Ishikawa (cell line): ENCODE measurements around the gene AUTS2.

Source experiments
- CEBPB ChIP-seq: IDR thresholded peaks from 2 replicates; pipeline ENCODE4 v1.6.1; 2012
- CREB1 ChIP-seq: IDR thresholded peaks from 2 replicates; pipeline ENCODE4 v1.6.1; 2012; ENCODE audit warnings: low read depth
- EP300 ChIP-seq: IDR thresholded peaks from 2 replicates; pipeline ENCODE4 v1.6.1; 2012; ENCODE audit warnings: borderline replicate concordance
- NFIC ChIP-seq: IDR thresholded peaks from 2 replicates; pipeline ENCODE4 v1.6.1; 2012
- YY1 ChIP-seq: IDR thresholded peaks from 2 replicates; pipeline ENCODE4 v1.6.1; 2012; ENCODE audit warnings: low read depth
- TF ChIP-seq, protein P1 (sequence below): IDR thresholded peaks from 2 replicates; pipeline ENCODE4 v1.6.1; 2012; ENCODE audit warnings: low read depth, mild to moderate bottlenecking
- TF ChIP-seq, protein P2 (sequence below): IDR thresholded peaks from 2 replicates; pipeline ENCODE4 v1.6.1; 2012

DNA sequence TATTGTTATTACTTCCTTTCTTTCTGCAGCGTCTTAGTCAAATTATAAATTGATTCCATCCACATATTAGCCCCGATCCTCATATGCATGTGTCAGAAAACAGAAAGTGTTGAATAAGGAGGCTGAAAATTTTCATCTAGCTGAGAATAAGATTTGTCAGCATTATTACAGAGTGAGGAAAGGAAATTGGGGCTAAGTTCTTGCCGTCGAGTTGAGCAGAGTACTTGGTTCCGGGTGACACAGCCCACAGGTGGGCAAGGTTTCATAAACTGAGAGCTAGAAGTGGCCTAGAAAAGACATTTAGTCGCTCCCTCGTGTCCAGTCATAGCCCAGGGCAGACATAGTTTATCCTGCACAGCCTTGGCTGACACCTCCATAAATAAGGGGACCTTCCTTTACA, 1072.0 kb downstream of the AUTS2 start:
- no peak for TF ChIP-seq CREB1
- TF ChIP-seq EP300: no peak
- TF ChIP-seq, protein P1, sequence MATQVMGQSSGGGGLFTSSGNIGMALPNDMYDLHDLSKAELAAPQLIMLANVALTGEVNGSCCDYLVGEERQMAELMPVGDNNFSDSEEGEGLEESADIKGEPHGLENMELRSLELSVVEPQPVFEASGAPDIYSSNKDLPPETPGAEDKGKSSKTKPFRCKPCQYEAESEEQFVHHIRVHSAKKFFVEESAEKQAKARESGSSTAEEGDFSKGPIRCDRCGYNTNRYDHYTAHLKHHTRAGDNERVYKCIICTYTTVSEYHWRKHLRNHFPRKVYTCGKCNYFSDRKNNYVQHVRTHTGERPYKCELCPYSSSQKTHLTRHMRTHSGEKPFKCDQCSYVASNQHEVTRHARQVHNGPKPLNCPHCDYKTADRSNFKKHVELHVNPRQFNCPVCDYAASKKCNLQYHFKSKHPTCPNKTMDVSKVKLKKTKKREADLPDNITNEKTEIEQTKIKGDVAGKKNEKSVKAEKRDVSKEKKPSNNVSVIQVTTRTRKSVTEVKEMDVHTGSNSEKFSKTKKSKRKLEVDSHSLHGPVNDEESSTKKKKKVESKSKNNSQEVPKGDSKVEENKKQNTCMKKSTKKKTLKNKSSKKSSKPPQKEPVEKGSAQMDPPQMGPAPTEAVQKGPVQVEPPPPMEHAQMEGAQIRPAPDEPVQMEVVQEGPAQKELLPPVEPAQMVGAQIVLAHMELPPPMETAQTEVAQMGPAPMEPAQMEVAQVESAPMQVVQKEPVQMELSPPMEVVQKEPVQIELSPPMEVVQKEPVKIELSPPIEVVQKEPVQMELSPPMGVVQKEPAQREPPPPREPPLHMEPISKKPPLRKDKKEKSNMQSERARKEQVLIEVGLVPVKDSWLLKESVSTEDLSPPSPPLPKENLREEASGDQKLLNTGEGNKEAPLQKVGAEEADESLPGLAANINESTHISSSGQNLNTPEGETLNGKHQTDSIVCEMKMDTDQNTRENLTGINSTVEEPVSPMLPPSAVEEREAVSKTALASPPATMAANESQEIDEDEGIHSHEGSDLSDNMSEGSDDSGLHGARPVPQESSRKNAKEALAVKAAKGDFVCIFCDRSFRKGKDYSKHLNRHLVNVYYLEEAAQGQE: no peak
- no peak for TF ChIP-seq NFIC
- no peak for TF ChIP-seq YY1
- no peak for TF ChIP-seq CEBPB
- TF ChIP-seq, protein P2, sequence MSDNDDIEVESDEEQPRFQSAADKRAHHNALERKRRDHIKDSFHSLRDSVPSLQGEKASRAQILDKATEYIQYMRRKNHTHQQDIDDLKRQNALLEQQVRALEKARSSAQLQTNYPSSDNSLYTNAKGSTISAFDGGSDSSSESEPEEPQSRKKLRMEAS: no peak
